Uterus (tissue), 4 donors: Measurements from ENCODE around the gene OTOP1. TPM values are rescaled to one million over a fixed set of nuclear protein-coding genes. Genes with fewer than 3 reads are reported as not detected.

Experiments
- DNase-seq, 2 donors: peaks; one replicate each; pipeline ENCODE4 v3.0.0-alpha.2; 2019 to 2020
- H3K27ac ChIP-seq, 2 donors: fragments of 200-600 bp; sonication (generic); 1 replicate in 1 of 2; 2 replicates in 1 of 2; pipeline ENCODE4 v1.5.1; 2016 to 2018
- H3K27me3 ChIP-seq, 2 donors: fragments of 200-600 bp; sonication (generic); one replicate each; pipeline ENCODE4 v1.5.1; 2018 to 2019; ENCODE audit warnings: control low read depth in 1 of 2
- H3K36me3 ChIP-seq, 2 donors: fragments of 200-600 bp; sonication (generic); one replicate each; pipeline ENCODE4 v1.5.1; 2019; ENCODE audit warnings: control low read depth in 1 of 2
- H3K4me1 ChIP-seq, 2 donors: fragments of 200-600 bp; sonication (generic); one replicate each; pipeline ENCODE4 v1.5.1; 2018 to 2019; ENCODE audit warnings: control low read depth in 1 of 2
- H3K4me3 ChIP-seq, 2 donors: fragments of 200-600 bp; sonication (generic); 1 replicate in 1 of 2; 2 replicates in 1 of 2; pipeline ENCODE4 v1.5.1; 2018 to 2019; ENCODE audit warnings: mild to moderate bottlenecking in 1 of 2
- H3K9me3 ChIP-seq, 2 donors: fragments of 200-600 bp; sonication (generic); one replicate each; pipeline ENCODE4 v1.5.1; 2019; ENCODE audit warnings: control low read depth in 1 of 2
- POLR2A ChIP-seq, 2 donors: fragments of 450-650 bp; IDR thresholded peaks; one replicate each; pipeline ENCODE4 v1.6.1; 2016; ENCODE audit warnings: antibody characterized with exemption in 2 of 2, mild to moderate bottlenecking in 1 of 2, moderate library complexity in 1 of 2
- intact Hi-C: fragments of 100-400 bp; cut with DNase I; formaldehyde crosslinking; loops from one replicate; pipeline ENCODE4 v1.15.1; 2023; ENCODE audit warnings: low total_unique reads
- total RNA-seq, 4 donors: library from RNA; depleted of rRNA in 3 of 4; stranded (reverse); fragments of >200 nt in 3 of 4; gene quantifications; one replicate each; pipeline versions ENCODE4 v1.1.0 to v1.2.4, GENCODE V29; 2014 to 2023
- TF ChIP-seq, protein P1 (sequence below), 4 experiments: fragments of 200-600 bp in 2 of 4; fragments of 450-650 bp in 2 of 4; sonication (generic) in 2 of 4; IDR thresholded peaks; one replicate each; pipeline ENCODE4 v1.5.1; 2016 to 2019; ENCODE audit warnings: antibody characterized with exemption in 4 of 4, mild to moderate bottlenecking in 2 of 4, moderate library complexity in 1 of 4
- donor health status: DM: yes; HTN: yes; CAD: no.

OTOP1 gene, protein sequence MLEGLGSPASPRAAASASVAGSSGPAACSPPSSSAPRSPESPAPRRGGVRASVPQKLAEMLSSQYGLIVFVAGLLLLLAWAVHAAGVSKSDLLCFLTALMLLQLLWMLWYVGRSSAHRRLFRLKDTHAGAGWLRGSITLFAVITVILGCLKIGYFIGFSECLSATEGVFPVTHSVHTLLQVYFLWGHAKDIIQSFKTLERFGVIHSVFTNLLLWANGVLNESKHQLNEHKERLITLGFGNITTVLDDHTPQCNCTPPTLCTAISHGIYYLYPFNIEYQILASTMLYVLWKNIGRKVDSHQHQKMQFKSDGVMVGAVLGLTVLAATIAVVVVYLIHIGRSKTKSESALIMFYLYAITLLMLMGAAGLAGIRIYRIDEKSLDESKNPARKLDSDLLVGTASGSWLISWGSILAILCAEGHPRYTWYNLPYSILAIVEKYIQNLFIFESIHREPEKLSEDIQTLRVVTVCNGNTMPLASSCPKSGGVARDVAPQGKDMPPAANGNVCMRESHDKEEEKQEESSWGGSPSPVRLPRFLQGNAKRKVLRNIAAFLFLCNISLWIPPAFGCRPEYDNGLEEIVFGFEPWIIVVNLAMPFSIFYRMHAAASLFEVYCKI
- not detected for total RNA-seq

DNA sequence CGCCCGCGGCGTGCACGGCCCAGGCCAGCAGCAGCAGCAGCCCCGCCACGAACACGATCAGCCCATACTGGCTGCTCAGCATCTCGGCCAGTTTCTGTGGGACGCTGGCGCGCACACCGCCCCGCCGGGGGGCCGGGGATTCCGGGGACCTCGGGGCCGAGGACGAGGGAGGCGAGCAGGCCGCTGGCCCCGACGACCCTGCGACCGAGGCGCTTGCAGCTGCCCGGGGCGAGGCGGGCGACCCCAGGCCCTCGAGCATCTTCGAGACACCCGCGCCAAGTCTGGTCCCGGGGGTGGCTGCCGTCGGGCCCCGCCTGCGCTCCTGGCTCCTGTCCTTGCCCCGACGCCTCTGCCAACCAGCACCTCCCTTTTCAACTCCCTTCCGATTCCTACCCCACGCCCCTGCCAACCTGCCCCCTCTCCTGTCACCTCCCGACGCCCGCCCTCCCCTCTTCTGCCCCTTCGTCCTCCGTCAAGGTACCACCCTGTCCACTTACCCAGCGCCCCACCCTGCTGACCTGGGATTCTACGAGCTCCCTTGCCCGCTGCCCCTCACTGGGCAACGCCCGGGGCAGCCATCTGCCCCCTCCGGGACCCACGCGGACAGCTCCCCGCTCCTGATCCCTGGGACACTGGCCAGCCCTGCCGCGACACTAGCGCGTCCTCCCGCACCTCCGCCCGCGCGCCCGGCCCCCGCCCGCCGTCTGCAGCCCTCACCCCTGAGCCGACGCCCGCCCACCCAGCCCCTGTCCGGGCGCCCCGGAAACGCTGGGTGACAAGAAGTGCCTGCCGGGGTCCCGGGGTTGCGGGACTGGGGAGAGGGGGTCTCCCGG is at the start of gene OTOP1:
OTOP1 (minus strand) TSS at position 324 of the 833 bp plus-strand sequence; CDS start at position 259, 65 bp downstream.
- Histone ChIP-seq H3K27ac (no peak within 1 kb of the TSS), H3K4me1 (no peaks in the 10 kb centered on the region), H3K9me3 (no peaks in the 10 kb centered on the region), H3K27me3 (no peaks in the 10 kb centered on the region), H3K4me3 (no peak within 1 kb of the TSS), H3K36me3 (no peaks in the 10 kb centered on the region)
- DNase-seq: no peak
- intact Hi-C loops: no loop called here
- TF ChIP-seq POLR2A (IDR thresholded peaks at IDR 0.05): no peak
- TF ChIP-seq, protein P1, sequence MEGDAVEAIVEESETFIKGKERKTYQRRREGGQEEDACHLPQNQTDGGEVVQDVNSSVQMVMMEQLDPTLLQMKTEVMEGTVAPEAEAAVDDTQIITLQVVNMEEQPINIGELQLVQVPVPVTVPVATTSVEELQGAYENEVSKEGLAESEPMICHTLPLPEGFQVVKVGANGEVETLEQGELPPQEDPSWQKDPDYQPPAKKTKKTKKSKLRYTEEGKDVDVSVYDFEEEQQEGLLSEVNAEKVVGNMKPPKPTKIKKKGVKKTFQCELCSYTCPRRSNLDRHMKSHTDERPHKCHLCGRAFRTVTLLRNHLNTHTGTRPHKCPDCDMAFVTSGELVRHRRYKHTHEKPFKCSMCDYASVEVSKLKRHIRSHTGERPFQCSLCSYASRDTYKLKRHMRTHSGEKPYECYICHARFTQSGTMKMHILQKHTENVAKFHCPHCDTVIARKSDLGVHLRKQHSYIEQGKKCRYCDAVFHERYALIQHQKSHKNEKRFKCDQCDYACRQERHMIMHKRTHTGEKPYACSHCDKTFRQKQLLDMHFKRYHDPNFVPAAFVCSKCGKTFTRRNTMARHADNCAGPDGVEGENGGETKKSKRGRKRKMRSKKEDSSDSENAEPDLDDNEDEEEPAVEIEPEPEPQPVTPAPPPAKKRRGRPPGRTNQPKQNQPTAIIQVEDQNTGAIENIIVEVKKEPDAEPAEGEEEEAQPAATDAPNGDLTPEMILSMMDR (IDR thresholded peaks at IDR 0.05): no peak

DNA sequence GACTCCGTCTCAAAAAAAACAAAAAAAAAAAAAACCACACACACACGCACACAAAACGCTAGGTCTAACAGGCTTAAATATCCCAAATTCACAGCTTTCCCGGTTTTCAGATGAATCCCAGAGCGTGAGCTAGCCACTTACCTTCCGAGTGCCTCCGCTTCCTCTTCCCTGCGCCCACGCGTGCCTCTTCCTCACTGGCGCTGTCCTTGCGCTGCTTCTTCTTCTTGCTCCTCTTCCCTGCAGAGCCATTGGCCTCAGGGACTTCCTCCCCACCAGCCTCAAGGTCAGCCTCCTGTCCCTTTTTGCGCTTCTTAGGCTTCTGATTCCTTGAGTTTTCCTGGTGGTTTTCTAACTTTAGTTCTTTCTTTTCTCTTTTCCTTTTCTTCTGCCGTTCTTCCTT is 47.5 kb upstream of the OTOP1 start:
- Histone ChIP-seq H3K4me1 (no peaks in the 10 kb centered on the region), H3K9me3 (no peaks in the 10 kb centered on the region), H3K4me3 (no peak overlapping the region), H3K27ac (no peak overlapping the region), H3K36me3 (no peaks in the 10 kb centered on the region), H3K27me3 (no peaks in the 10 kb centered on the region)
- DNase-seq: no peak
- intact Hi-C loops: no loop called here
- TF ChIP-seq POLR2A (IDR thresholded peaks at IDR 0.05): no peak
- TF ChIP-seq, protein P1 (IDR thresholded peaks at IDR 0.05): no peak

DNA sequence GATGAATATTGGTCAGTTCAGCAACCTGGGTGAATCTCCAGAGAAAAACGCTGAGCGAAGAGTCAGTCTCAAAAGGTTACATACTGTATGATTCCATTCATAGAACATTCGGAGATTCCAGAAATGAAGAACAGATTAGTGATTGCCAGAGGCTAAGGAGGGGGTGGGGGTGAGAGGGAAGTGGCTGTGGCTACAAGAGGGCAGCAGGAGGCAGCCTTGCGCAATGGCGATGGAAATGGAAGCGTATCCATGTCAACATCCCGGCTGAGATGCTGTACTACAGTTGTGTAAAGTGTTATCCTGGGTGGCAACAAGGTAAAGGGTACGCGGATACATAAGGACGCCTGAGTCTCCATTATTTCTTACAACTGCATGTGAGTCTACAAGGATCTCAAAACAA is 45.2 kb upstream of the OTOP1 start:
- no peaks in the 10 kb centered on the region for H3K27me3 ChIP-seq
- intact Hi-C loops: no loop called here
- H3K4me3 ChIP-seq: no peak overlapping the region
- no peaks in the 10 kb centered on the region for H3K9me3 ChIP-seq
- no peak overlapping the region for H3K27ac ChIP-seq
- DNase-seq: no peak
- H3K4me1 ChIP-seq: no peaks in the 10 kb centered on the region
- TF ChIP-seq, protein P1 (IDR thresholded peaks at IDR 0.05): no peak
- no peak for TF ChIP-seq POLR2A (IDR thresholded peaks at IDR 0.05)
- H3K36me3 ChIP-seq: no peaks in the 10 kb centered on the region

DNA sequence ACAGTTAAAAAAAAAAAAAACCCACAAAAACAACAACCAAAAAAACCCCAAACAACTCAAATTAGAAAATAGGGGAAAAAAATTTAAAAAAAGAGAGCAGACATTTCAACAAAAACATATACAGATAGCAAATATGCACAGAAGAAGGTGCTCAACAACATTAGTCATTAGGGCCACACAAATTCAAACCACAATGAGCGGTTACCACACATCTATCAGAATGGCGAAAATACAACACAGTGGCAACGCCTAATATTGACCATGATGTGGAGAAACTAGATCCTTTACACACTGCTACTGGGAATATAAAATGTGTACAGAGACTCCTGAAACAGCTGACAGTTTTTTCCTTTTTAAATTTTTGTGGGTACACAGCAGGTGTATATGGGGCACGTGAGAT is 43.8 kb upstream of the OTOP1 start:
- Histone ChIP-seq H3K36me3 (no peaks in the 10 kb centered on the region), H3K9me3 (no peaks in the 10 kb centered on the region), H3K4me3 (no peak overlapping the region), H3K27ac (no peak overlapping the region), H3K27me3 (no peaks in the 10 kb centered on the region), H3K4me1 (no peaks in the 10 kb centered on the region)
- TF ChIP-seq, protein P1 (IDR thresholded peaks at IDR 0.05): no peak
- TF ChIP-seq POLR2A (IDR thresholded peaks at IDR 0.05): no peak
- intact Hi-C loops: no loop called here
- DNase-seq: no peak
